ENCODE data around the gene HSBP1L1. TPM values are rescaled to one million over a fixed set of nuclear protein-coding genes. Genes with fewer than 3 reads are reported as not detected.

Gene HSBP1L1
- total and polyA plus RNA-seq, 2 of the 8 experiments (the other 6 are each of a cell fraction or from before 2014, with no cell fraction given): 1.0 to 1.3 TPM

GRCh38 chr18:79988071-79988450, 23.6 kb downstream of the HSBP1L1 start (continued):
- TF ChIP-seq USF2 (IDR thresholded peaks at IDR 0.05; ENCODE audit: low read length) (0 out of 2 replicates have a peak, but pooled peaks have one; percentile 5), SAP30 (IDR thresholded peaks at IDR 0.05; ENCODE audit: insufficient read depth, insufficient replicate concordance, low read length) (no peak), SRF (IDR thresholded peaks at IDR 0.05; ENCODE audit: low read depth, low read length) (no peak), ZNF274 (IDR thresholded peaks at IDR 0.05; ENCODE audit: borderline replicate concordance, extremely low read depth, low read length) (no peak), TBP (IDR thresholded peaks at IDR 0.05; ENCODE audit: low read depth, low read length) (no peak), E2F6 (IDR thresholded peaks at IDR 0.05) (peak; percentile 91), CTBP2 (IDR thresholded peaks at IDR 0.05; ENCODE audit: borderline replicate concordance, insufficient read depth, insufficient read length, low read length) (no peak), TAF7 (optimal IDR thresholded peaks at IDR 0.05; ENCODE audit: borderline replicate concordance, low read depth, low read length) (no peak), RFX5 (IDR thresholded peaks at IDR 0.05; ENCODE audit: borderline replicate concordance, low read depth, low read length) (no peak), CEBPB (IDR thresholded peaks at IDR 0.05; ENCODE audit: low read depth, low read length) (no peak), GTF2F1 (IDR thresholded peaks at IDR 0.05; ENCODE audit: borderline replicate concordance, low read depth, low read length) (no peak), BRCA1 (IDR thresholded peaks at IDR 0.05; ENCODE audit: low read depth, low read length) (no peak), SIX5 (IDR thresholded peaks at IDR 0.05; ENCODE audit: low read depth, low read length) (no peak), HDAC2 (IDR thresholded peaks at IDR 0.05; ENCODE audit: borderline replicate concordance in 1 of 2, low read depth in 2 of 2, low read length in 2 of 2) (peak in 1 of 2 experiments; percentile 79; a peak in 1 of 4 replicates)
